Posterior cingulate gyrus (tissue), 11 donors: ENCODE data around the gene FEN1.

Source experiments
- DNase-seq, 10 donors: peaks; one replicate each; pipeline versions ENCODE4 v3.0.0 to v3.0.0-alpha.2; 2020 to 2021; ENCODE audit warnings: mixed read lengths in 3 of 10
- intact Hi-C: fragments of 100-400 bp; cut with DNase I; formaldehyde crosslinking; loops from one replicate; pipeline ENCODE4 v1.15.1; 2023

The FEN1 gene

GRCh38 chr11:61814958-61815789, 22.5 kb downstream of the FEN1 start:
- peak; percentile 93 to 99 (median 96) for DNase-seq
- intact Hi-C loops, result loop anchor here (5.0 kb wide), 1 partner anchor 77 kb away; the partner anchor contains the start of gene FADS3

GRCh38 chr11:61815790-61816735, 23.4 kb downstream of the FEN1 start:
- intact Hi-C loops, result loop anchor here (5.0 kb wide), 1 partner anchor 76 kb away; the partner anchor contains the start of gene FADS3
- DNase-seq, result peak; percentile 50 to 93 (median 58)

- DNase-seq, result peak; percentile 88 to 99 (median 96)
- intact Hi-C loops, result loop anchor here (5.0 kb wide), 1 partner anchor 75 kb away; the partner anchor contains the start of gene FADS3
These were observed 24.2 kb downstream of the FEN1 start, which contains the start of gene FADS1 for GRCh38 chr11:61816736-61817455. FADS1 (minus strand) TSS chr11:61817003; CDS start chr11:61816929, 74 bp downstream.

GRCh38 chr11:61817471-61818202, 24.9 kb downstream of the FEN1 start:
- intact Hi-C loops, result loop anchor here (5.0 kb wide), 1 partner anchor 75 kb away; the partner anchor contains the start of gene FADS3

GRCh38 chr11:61820174-61820573, 27.5 kb downstream of the FEN1 start:
- intact Hi-C loops, result no loop called here
- no peak for DNase-seq

More at GRCh38 chr11:61817471-61818202, 24.9 kb downstream of the FEN1 start:
- no peak for DNase-seq

GRCh38 chr11:61826930-61827570, 34.3 kb downstream of the FEN1 start:
- DNase-seq, result peak in 4 of 10 donors; percentile 22 to 78 (median 57)

GRCh38 chr11:61827571-61828378, 35.1 kb downstream of the FEN1 start, which contains the start of gene FADS2:
FADS2 (plus strand) TSS chr11:61828300; CDS start chr11:61828391, 91 bp downstream.
- DNase-seq, result peak; percentile 86 to 99 (median 98)
- intact Hi-C loops, result no loop called here

More at GRCh38 chr11:61826930-61827570, 34.3 kb downstream of the FEN1 start:
- intact Hi-C loops, result no loop called here

GRCh38 chr11:61828379-61828628, 35.6 kb downstream of the FEN1 start:
- no peak for DNase-seq
- intact Hi-C loops, result no loop called here

GRCh38 chr11:61828629-61829407, 36.1 kb downstream of the FEN1 start:
- DNase-seq, result peak in 8 of 10 donors; percentile 21 to 92 (median 50)
- intact Hi-C loops, result no loop called here

GRCh38 chr11:61829806-61830205, 37.1 kb downstream of the FEN1 start:
- intact Hi-C loops, result no loop called here
- DNase-seq, result no peak

- intact Hi-C loops, result no loop called here
- no peak for DNase-seq
These were observed 37.8 kb downstream of the FEN1 start for GRCh38 chr11:61830237-61831105.

- no peak for DNase-seq
- intact Hi-C loops, result no loop called here
These were observed 39.5 kb downstream of the FEN1 start for GRCh38 chr11:61832207-61832606.

GRCh38 chr11:61832754-61833153, 40.0 kb downstream of the FEN1 start:
- peak in 3 of 10 donors; percentile 42 to 58 (median 43) for DNase-seq
- intact Hi-C loops, result no loop called here

GRCh38 chr11:61833471-61833870, 40.8 kb downstream of the FEN1 start:
- peak in 5 of 10 donors; percentile 39 to 90 (median 86) for DNase-seq
- intact Hi-C loops, result no loop called here

GRCh38 chr11:61833926-61834277, 41.2 kb downstream of the FEN1 start:
- DNase-seq, result peak in 1 of 10 donors; percentile 65
- intact Hi-C loops, result no loop called here
